Naive thymus-derived CD4-positive, alpha-beta T cell (primary cell): Measurements from ENCODE around the gene CHST10. TPM values are rescaled to one million over a fixed set of nuclear protein-coding genes. Genes with fewer than 3 reads are reported as not detected.
"Not testable (repeated sequence)": the region's sequence is repeated elsewhere in the genome, so short reads cannot be mapped to it uniquely, and the experiment has no call there.

Experiments
- ATAC-seq: fragments of 150-1000 bp; cut with Tn5 transposase; 2 replicates; pipeline ENCODE4 v1.10.0; 2021; ENCODE audit warnings: mild to moderate bottlenecking, moderate library complexity
- CTCF ChIA-PET: fragments of 350-600 bp; sonication (Branson Sonifier 250); formaldehyde crosslinking; loops from one replicate; lab custom pipeline; 2021; ENCODE audit warnings: antibody characterized with exemption; lab: Charles Lee
- POLR2A ChIA-PET: fragments of 350-600 bp; sonication (Branson Sonifier 250); formaldehyde crosslinking; loops from one replicate; lab custom pipeline; 2021; ENCODE audit warnings: antibody characterized with exemption, inconsistent platforms; lab: Charles Lee
- DNase-seq, 9 donors: peaks; one replicate each; pipeline versions ENCODE4 v3.0.0 to v3.0.0-alpha.2; 2020 to 2022; ENCODE audit warnings: mixed read lengths in 1 of 9
- H3K27ac ChIP-seq: one replicate; pipeline ENCODE4 v1.7.0; 2013; ENCODE audit warnings: mild to moderate bottlenecking, low read depth, low read length, moderate library complexity
- H3K27me3 ChIP-seq, 2 donors: one replicate each; pipeline ENCODE4 v1.7.0; 2013; ENCODE audit warnings: low read length in 2 of 2, mild to moderate bottlenecking in 2 of 2, moderate library complexity in 2 of 2; ENCODE audit not compliant: control insufficient read depth in 2 of 2, insufficient read depth in 2 of 2
- H3K36me3 ChIP-seq, 3 experiments: 1 replicate in 2 of 3; 2 replicates in 1 of 3; pipeline ENCODE4 v1.7.0; 2013; ENCODE audit warnings: low read length in 3 of 3, mild to moderate bottlenecking in 3 of 3, moderate library complexity in 1 of 3; ENCODE audit not compliant: insufficient read depth in 3 of 3, control insufficient read depth in 2 of 3
- H3K4me1 ChIP-seq, 2 donors: one replicate each; pipeline ENCODE4 v1.7.0; 2013; ENCODE audit warnings: low read length in 2 of 2, mild to moderate bottlenecking in 2 of 2, moderate library complexity in 1 of 2; ENCODE audit not compliant: control insufficient read depth in 2 of 2, insufficient read depth in 2 of 2
- H3K4me3 ChIP-seq: 2 replicates; pipeline ENCODE4 v1.7.0; 2013; ENCODE audit warnings: mild to moderate bottlenecking, low read length
- H3K9me3 ChIP-seq, 3 experiments: 1 replicate in 2 of 3; 2 replicates in 1 of 3; pipeline ENCODE4 v1.7.0; 2013; ENCODE audit warnings: low read length in 3 of 3; ENCODE audit not compliant: control insufficient read depth in 2 of 3
- H3K27ac Mint-ChIP-seq, 9 donors: one replicate each; pipeline ENCODE4 v1.8.0; 2020 to 2022; ENCODE audit warnings: mixed read lengths in 9 of 9, mild to moderate bottlenecking in 8 of 9, moderate library complexity in 5 of 9, inconsistent platforms in 2 of 9
- H3K27me3 Mint-ChIP-seq, 5 donors: one replicate each; pipeline ENCODE4 v1.8.0; 2021 to 2022; ENCODE audit warnings: mixed read lengths in 5 of 5, mild to moderate bottlenecking in 1 of 5
- H3K36me3 Mint-ChIP-seq, 5 donors: one replicate each; pipeline ENCODE4 v1.8.0; 2020 to 2022; ENCODE audit warnings: mixed read lengths in 5 of 5, mild to moderate bottlenecking in 3 of 5, inconsistent platforms in 1 of 5
- H3K4me1 Mint-ChIP-seq, 7 donors: one replicate each; pipeline ENCODE4 v1.8.0; 2020 to 2022; ENCODE audit warnings: mixed read lengths in 7 of 7, mild to moderate bottlenecking in 3 of 7, inconsistent platforms in 1 of 7
- H3K4me3 Mint-ChIP-seq, 10 donors: one replicate each; pipeline ENCODE4 v1.8.0; 2020 to 2022; ENCODE audit warnings: mild to moderate bottlenecking in 10 of 10, mixed read lengths in 10 of 10, moderate library complexity in 6 of 10, inconsistent platforms in 2 of 10
- H3K9me3 Mint-ChIP-seq, 11 donors: one replicate each; pipeline ENCODE4 v1.8.0; 2020 to 2022; ENCODE audit warnings: mixed read lengths in 11 of 11, mild to moderate bottlenecking in 4 of 11, inconsistent platforms in 1 of 11, moderate library complexity in 1 of 11
- intact Hi-C, 2 donors: fragments of 100-400 bp; cut with micrococcal nuclease; formaldehyde crosslinking; loops; one replicate each; pipeline ENCODE4 v1.15.1; 2023
- polyA plus RNA-seq, 2 donors: library from polyadenylated mRNA; unstranded; fragments of 300-500 nt; fragmentation: Illumina TruSeq; gene quantifications; one replicate each; pipeline ENCODE4 v1.2.3, GENCODE V29; 2021
- total RNA-seq, 6 experiments: library from RNA in 5 of 6; stranded (reverse) in 5 of 6; gene quantifications; 1 replicate in 5 of 6; 2 replicates in 1 of 6; pipeline ENCODE4 v1.2.3 and lab custom pipeline; 2021 to 2026

CHST10 gene
- total and polyA plus RNA-seq, 7 experiments from 2014 or later, result 1.2 to 5.0 (median 3.2) TPM

DNA sequence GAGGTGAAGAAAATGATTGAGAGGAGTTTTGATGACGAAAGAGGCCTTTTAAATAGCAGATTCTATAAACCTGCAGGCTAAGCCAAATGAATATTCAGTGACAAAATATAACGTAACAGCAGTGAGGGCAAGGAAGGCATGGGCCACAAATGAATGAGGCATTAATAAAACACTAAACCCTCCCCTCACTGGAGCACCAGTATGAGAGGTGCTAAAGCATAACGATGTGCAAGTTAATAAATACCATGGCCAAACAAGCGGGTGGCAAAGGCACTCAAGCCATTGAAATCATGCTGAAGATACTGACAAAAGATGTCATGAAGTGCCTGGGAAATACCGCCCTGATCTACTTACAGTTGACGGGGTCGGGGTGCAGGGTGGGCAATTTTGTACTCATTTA, 64.9 kb downstream of the CHST10 start:
- POLR2A ChIA-PET, result no interaction called here
- peaks cover 24 to 58% (median 51%) of the 10 kb centered on the region in 5 donors for H3K27me3 Mint-ChIP-seq
- intact Hi-C loops, result no loop called here
- no peak overlapping the region for H3K27ac Mint-ChIP-seq
- CTCF ChIA-PET, result no interaction called here
- Histone ChIP-seq H3K4me1 (no peaks in the 10 kb centered on the region), H3K36me3 (no peaks in the 10 kb centered on the region), H3K9me3 (no peaks in the 10 kb centered on the region), H3K4me3 (no peak overlapping the region), H3K27me3 (no peaks in the 10 kb centered on the region), H3K27ac (no peak overlapping the region)
- no peak for ATAC-seq
- no peak for DNase-seq
- peaks cover 0 to 4% (median 0%) of the 10 kb centered on the region in 5 donors for H3K36me3 Mint-ChIP-seq
- peaks cover 0 to 12% (median 0%) of the 10 kb centered on the region in 11 donors for H3K9me3 Mint-ChIP-seq
- no peak overlapping the region for H3K4me3 Mint-ChIP-seq
- no peaks in the 10 kb centered on the region for H3K4me1 Mint-ChIP-seq

DNA sequence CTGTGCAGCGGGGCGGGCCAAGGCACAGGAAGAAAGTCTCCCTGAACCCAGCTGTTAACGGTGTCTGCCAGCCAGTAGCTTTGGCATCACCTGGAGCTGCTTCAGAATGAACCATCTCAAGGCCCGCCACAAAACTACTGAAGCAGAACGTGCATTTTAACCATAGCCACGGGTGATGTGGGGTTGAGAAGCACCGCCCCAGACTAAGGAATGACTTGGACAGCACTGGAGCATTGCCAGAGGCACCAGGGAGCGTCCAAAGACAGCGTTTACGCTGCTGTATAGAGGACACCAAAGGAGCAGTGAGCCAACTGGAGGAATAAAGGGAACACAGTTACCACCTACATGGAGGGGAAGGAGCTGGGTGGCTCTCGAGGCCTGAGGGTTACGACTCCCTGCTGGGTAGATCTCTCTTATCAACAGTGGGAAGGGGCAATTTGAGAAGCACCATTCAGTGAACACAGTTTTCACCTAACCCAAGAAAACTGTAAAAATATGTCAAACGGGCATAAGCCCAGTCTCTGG, 66.7 kb downstream of the CHST10 start:
- no peak overlapping the region for H3K4me3 Mint-ChIP-seq
- H3K27me3 ChIP-seq, result no peaks in the 10 kb centered on the region
- no peak overlapping the region for H3K4me3 ChIP-seq
- ATAC-seq, result no peak
- DNase-seq, result no peak
- peaks cover 23 to 50% (median 44%) of the 10 kb centered on the region in 5 donors for H3K27me3 Mint-ChIP-seq
- ChIA-PET CTCF (no interaction called here), POLR2A (no interaction called here)
- peak overlapping the region in 2 of 9 donors; percentile 45 to 56 for H3K27ac Mint-ChIP-seq
- no peak overlapping the region for H3K27ac ChIP-seq
- no peaks in the 10 kb centered on the region for H3K36me3 ChIP-seq
- H3K4me1 Mint-ChIP-seq, result no peaks in the 10 kb centered on the region
- peaks cover 0 to 4% (median 0%) of the 10 kb centered on the region in 5 donors for H3K36me3 Mint-ChIP-seq
- no peaks in the 10 kb centered on the region for H3K4me1 ChIP-seq
- intact Hi-C loops, result no loop called here
- peaks cover 0 to 3% (median 0%) of the 10 kb centered on the region in 11 donors for H3K9me3 Mint-ChIP-seq
- no peaks in the 10 kb centered on the region for H3K9me3 ChIP-seq

DNA sequence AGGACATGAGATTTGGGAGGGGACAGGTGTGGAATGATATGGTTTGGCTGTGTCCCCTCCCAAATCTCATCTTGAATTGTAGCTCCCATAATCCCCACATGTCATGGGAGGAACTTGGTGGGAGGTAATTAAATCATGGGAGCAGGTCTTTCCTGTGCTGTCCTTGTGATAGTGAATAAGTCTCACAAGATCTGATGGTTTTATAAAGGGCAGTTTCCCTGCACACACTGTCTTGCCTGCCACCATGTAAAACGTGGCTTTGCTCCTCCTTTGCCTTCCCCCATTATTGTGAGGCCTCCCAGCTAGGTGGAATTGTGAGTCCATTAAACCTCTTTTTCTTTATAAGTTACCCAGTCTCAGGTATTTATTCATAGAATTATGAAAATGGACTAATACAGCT, 72.3 kb downstream of the CHST10 start:
- H3K36me3 Mint-ChIP-seq, DNase-seq, ATAC-seq, H3K4me3 Mint-ChIP-seq, H3K36me3 ChIP-seq, H3K4me1 Mint-ChIP-seq, H3K4me1 ChIP-seq, H3K9me3 ChIP-seq, CTCF ChIA-PET, H3K27ac Mint-ChIP-seq, H3K27me3 ChIP-seq, POLR2A ChIA-PET, H3K27ac ChIP-seq, H3K4me3 ChIP-seq, intact Hi-C loops: not testable (repeated sequence)
- H3K27me3 Mint-ChIP-seq, result peaks cover 37 to 56% (median 47%) of the 10 kb centered on the region in 5 donors
- H3K9me3 Mint-ChIP-seq, result peaks cover 0 to 13% (median 4%) of the 10 kb centered on the region in 11 donors

DNA sequence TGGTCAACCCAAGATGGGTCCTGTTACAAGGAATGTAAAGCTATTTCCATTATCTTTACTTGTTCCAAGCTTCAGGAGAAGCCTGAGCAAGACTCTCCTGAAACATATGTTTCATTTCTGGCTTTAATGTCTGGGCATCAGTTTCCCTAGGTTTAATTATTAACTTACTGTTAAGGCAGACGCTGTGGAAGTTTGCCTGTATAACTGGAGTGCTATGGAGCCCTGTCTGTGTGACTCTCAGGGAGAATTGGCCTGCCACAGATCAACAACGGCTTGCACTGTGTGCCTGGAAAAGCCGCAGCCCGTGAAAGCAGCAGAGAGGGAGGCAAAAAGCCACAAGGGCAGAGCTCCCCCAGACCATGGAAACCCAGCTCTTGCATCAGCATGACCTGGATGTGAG, 73.0 kb downstream of the CHST10 start:
- POLR2A ChIA-PET, result no interaction called here
- Histone ChIP-seq H3K9me3 (no peaks in the 10 kb centered on the region), H3K36me3 (no peaks in the 10 kb centered on the region), H3K4me1 (no peaks in the 10 kb centered on the region), H3K4me3 (no peak overlapping the region), H3K27me3 (no peaks in the 10 kb centered on the region), H3K27ac (no peak overlapping the region)
- ATAC-seq (no peak), DNase-seq (no peak)
- Mint-ChIP-seq H3K9me3 (peaks cover 0 to 10% (median 4%) of the 10 kb centered on the region in 11 donors), H3K36me3 (peaks cover 0 to 7% (median 0%) of the 10 kb centered on the region in 5 donors), H3K27me3 (peaks cover 34 to 52% (median 47%) of the 10 kb centered on the region in 5 donors), H3K4me3 (no peak overlapping the region), H3K27ac (no peak overlapping the region), H3K4me1 (no peaks in the 10 kb centered on the region)
- CTCF ChIA-PET, result interaction anchor here (0.7 kb wide), 1 partner anchor 46 kb away, joined by 3 read pairs; no protein-coding TSS in a partner anchor
- intact Hi-C loops, result no loop called here

DNA sequence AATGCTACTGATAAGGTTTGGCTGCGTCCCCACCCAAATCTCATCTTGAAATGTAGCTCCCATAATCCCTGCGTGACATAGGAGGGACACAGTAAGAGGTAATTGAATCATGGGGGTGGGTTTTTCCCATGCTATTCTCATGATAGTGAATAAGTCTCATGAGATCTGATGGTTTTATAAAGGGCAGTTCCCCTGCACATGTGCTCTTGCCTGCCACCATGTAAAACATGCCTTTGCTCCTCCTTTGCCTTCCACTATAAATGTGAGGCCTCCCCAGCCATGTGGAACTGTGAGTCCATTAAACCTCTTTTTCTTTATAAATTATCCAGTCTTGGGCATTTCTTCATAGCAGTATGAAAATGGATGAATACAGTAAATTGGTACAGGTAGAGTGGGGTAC, 75.0 kb downstream of the CHST10 start:
- CTCF ChIA-PET, H3K27ac ChIP-seq, H3K4me3 Mint-ChIP-seq, H3K27me3 ChIP-seq, POLR2A ChIA-PET, H3K4me1 ChIP-seq, DNase-seq, ATAC-seq, intact Hi-C loops, H3K36me3 Mint-ChIP-seq, H3K27ac Mint-ChIP-seq, H3K9me3 ChIP-seq, H3K36me3 ChIP-seq, H3K4me1 Mint-ChIP-seq, H3K4me3 ChIP-seq: not testable (repeated sequence)
- Mint-ChIP-seq H3K27me3 (peaks cover 27 to 48% (median 47%) of the 10 kb centered on the region in 5 donors), H3K9me3 (peaks cover 0 to 10% (median 4%) of the 10 kb centered on the region in 11 donors)

Other genes with a start within 250 kb of the CHST10 start
- gene LONRF2, start 95.2 kb downstream of the CHST10 start, total RNA-seq, result under 1 TPM in 2 of 5 experiments, not detected in 3; 0.05 to 0.24 TPM
- gene LONRF2, start 95.2 kb downstream of the CHST10 start, polyA plus RNA-seq, result not detected
- not detected for gene NMS, start 52.8 kb upstream of the CHST10 start, total RNA-seq
- gene NMS, start 52.8 kb upstream of the CHST10 start, polyA plus RNA-seq, result not detected
- 10 to 100 TPM; 16.6 to 31.9 (median 19.9) TPM for gene PDCL3, start 145.3 kb upstream of the CHST10 start, total RNA-seq
- 10 to 100 TPM; 61.9 to 63.4 TPM for gene PDCL3, start 145.3 kb upstream of the CHST10 start, polyA plus RNA-seq